ENCODE data around the gene XRCC4. TPM values are rescaled to one million over a fixed set of nuclear protein-coding genes. Genes with fewer than 3 reads are reported as not detected.

Gene XRCC4
- total and polyA plus RNA-seq, 9 of the 15 experiments (the other 6 are each of a cell fraction or from before 2014, with no cell fraction given): 13.6 to 61.6 (median 22.4) TPM

GRCh38 chr5:83281658-83282057 lies 204.3 kb downstream of the XRCC4 start:
- DNase-seq (ENCODE audit: extremely low read depth in 1 of 4, low spot score in 3 of 4) (no peak), FAIRE-seq (no peak), ATAC-seq (no peak)
- H3K9ac ChIP-seq (ENCODE audit: insufficient read depth in 1 of 2, low read depth in 2 of 2, low read length in 2 of 2): no peak overlapping the region
- ChIA-PET CTCF (ENCODE audit: low intra/inter-chr PET ratio) (no interaction called here), POLR2A (no interaction called here)
- no TSS peak for BruUV-seq (replicated peaks)
- no peak overlapping the region for H3K4me2 ChIP-seq (ENCODE audit: insufficient read depth, low read length)
- intact Hi-C loops (cut with micrococcal nuclease) (no loop called here), in situ Hi-C loops (cut with MboI) (no loop called here)
- no peaks in the 10 kb centered on the region for H3K9me1 ChIP-seq (ENCODE audit: control insufficient read depth, insufficient read depth, low read length)
- H3K27me3 ChIP-seq (ENCODE audit: control insufficient read depth in 2 of 2, insufficient read depth in 2 of 2, low read length in 2 of 2): no peaks in the 10 kb centered on the region
- H3K79me2 ChIP-seq (ENCODE audit: control insufficient read depth, insufficient read depth, low read length): no peaks in the 10 kb centered on the region
- no peaks in the 10 kb centered on the region for H4K20me1 ChIP-seq (replicated peaks; ENCODE audit: control insufficient read depth, insufficient read depth, low read length)
- no peak for TF ChIP-seq NONO (IDR thresholded peaks at IDR 0.05; ENCODE audit: low read depth in 2 of 2, low read length in 1 of 2)
- TF ChIP-seq SIN3B (IDR thresholded peaks at IDR 0.05; ENCODE audit: low read depth): no peak
- TF ChIP-seq HINFP (tag; conservative IDR thresholded peaks at IDR 0.05; ENCODE audit: low read depth): no peak
- no peak for TF ChIP-seq ARID3A (IDR thresholded peaks at IDR 0.05; ENCODE audit: borderline replicate concordance, low read depth, low read length)
- TF ChIP-seq USF2 (CRISPR knock-in tag; IDR thresholded peaks at IDR 0.05): no peak
- TF ChIP-seq E4F1 (CRISPR knock-in tag; IDR thresholded peaks at IDR 0.05; ENCODE audit: borderline replicate concordance): no peak
- no peaks in the 10 kb centered on the region for H3K9me3 ChIP-seq (replicated peaks; ENCODE audit: control insufficient read depth, insufficient read depth, low read depth, low read length)
- no peaks in the 10 kb centered on the region for H3K4me1 ChIP-seq (replicated peaks in 1 of 2; ENCODE audit: control insufficient read depth in 2 of 2, insufficient read depth in 2 of 2, low read length in 2 of 2)
- no peaks in the 10 kb centered on the region for H3K36me3 ChIP-seq (ENCODE audit: control insufficient read depth, insufficient read depth, low read length)
- no peak overlapping the region for H3K4me3 ChIP-seq
- H2AFZ ChIP-seq (ENCODE audit: low read depth, low read length): no peak overlapping the region
- no peak overlapping the region for H3K27ac ChIP-seq (ENCODE audit: extremely low read depth, low read depth, low read length)
